Amygdala (tissue), 56 donors: ENCODE results near the gene PSMB7.

Experiments used
- DNase-seq, 56 donors: peaks; one replicate each; lab custom pipeline; 2025; lab: John Stamatoyannopoulos, UW

The PSMB7 gene

DNA sequence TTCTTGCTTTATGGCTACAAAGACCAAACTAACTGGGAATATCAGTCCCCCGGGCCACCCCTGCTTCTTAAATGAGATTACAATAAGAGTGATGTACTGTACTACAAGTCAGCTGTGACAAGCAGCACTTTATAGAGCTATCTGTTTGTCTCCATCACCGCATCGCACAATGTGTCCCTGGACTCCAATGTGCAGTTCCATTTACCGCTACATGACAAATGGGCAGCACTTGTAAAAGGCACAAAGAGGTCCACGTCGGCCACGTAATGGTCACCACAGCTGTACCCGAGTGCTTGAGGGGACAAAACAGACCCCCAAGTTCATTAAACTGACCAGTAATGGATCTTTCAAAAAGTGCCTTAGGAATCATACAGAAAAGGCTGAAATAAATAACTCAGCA, 54.1 kb downstream of the PSMB7 start:
- DNase-seq = no peak

GRCh38 chr9:124359855-124360678, 55.2 kb downstream of the PSMB7 start:
- DNase-seq = no peak

DNA sequence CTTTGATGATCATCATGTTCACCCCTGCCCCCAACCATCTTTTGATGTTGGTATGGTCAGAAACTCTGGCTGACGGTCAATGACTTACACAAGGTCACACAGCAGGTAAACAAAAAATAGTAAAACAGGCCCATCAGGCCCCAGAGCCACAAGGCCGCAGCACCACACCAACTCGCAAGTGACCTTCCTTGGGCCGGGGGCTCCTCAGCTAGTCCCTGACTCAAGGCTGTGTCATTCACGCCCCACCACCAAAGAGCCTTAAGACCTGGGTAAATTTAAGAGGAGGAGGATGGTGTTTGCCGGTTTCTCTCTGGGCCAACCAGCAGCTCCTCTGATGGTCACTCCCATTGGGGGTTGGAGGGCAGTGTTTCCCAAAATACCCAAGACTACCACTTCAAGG, 55.8 kb downstream of the PSMB7 start:
- no peak for DNase-seq

- DNase-seq = no peak
Observed at GRCh38 chr9:124358631-124359030, 56.6 kb downstream of the PSMB7 start.

DNA sequence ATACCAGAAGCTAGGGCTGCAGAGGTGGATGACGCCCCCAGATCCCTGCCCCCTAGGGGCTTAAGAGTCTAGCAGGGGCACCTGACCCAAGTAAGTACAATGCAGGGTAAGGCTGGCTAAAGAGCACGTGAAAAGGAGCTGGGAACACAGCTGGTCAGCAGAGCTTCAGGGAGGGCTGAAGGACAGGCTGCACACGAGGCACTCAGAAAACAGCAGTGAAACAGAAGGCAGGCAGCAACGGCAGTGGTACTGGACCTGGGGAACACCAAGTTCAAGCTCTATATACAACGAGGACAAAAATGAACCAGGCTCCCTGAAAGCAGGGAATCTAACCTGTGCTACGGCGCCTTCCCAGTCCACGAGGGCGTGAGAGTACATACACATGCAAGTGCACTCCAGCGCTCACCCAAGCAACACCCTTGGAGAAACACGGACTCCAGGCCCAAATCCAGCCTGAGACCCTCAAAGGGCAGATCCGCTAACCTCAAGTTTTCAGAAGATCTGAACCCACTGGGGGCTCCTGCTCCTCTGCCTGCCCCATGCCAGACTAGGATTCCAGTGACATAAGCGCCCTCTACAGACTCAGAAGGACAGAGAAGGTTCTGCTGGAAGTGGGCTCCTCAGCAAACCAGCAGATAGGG, 57.4 kb downstream of the PSMB7 start:
- DNase-seq = no peak

GRCh38 chr9:124356745-124357390, 58.4 kb downstream of the PSMB7 start:
- DNase-seq = no peak

DNA sequence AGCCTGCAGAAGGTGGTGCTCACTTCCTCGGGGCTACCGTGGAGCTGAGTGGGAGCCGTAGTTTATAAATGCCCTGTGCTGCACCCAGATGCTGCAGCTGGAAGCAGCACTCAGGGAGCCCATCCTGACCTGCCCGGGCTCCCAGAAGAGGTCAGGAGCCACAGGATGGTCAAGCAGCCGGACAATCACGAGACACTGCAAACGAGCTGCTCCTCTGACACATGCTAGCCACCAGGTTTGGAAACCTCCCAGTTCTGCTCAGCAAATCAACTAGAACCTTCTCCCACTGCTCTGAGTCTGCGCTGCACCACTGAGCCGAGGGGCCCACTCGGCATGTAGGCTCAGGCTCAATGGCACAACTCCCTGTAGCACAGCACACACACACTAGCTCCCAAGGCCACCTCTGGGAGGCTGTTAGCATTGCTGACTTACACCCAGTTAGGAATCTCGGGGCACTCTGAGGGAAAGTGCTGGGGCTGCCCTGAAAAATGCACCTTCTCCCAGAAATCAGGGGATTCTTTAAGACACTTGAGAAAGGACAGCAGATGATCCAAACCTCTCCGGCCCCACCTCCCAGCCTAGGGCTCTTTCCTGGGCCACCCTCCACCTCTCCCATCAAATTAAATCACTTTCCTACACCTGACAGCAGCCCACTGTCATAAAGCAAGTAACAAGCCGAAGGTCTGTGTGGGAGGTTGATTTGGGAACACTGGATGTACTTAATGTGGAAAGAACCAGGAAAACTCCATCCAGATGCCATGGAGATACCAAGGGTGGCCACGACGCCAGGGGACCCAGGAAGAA, 59.1 kb downstream of the PSMB7 start:
- no peak for DNase-seq

- peak in 1 of 56 donors; percentile 22 for DNase-seq
Observed at GRCh38 chr9:124355039-124355940, 60.0 kb downstream of the PSMB7 start.

DNA sequence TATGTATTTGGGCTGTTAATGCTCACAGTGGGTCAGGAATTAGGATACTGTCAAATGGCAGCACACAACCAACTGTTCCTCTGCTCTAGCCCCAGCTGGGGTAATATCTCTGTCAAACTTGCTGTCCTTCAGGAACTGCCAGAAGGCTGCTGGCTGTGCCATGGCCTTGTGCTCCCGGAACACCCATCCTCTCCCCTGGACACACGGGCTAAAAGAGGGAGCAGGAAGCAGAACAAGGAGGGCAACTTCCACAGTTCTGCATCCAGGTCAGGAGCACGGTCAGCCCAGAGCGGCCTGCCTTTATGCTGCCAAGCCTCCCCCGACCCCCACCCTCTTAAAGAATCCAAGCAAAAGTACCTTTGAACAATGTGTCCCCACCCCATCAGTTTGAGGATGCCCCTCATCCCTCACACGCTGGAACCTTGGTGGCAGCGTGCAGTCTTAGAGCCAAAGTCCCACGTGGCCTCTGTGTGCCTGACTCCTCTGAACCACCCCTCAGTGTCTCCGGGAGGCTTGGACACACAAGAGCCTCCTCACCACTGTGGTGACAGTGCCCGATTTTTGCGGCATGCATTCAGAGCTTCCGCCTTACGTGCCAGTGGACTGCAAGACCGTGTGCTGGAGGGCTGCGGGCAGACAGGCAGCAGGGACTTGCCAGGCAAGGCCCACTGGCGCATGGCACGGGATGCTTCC, 60.8 kb downstream of the PSMB7 start:
- DNase-seq = no peak

- no peak for DNase-seq
Observed at GRCh38 chr9:124353811-124354274, 61.4 kb downstream of the PSMB7 start.

GRCh38 chr9:124353166-124353768, 62.0 kb downstream of the PSMB7 start:
- no peak for DNase-seq

GRCh38 chr9:124352616-124353015, 62.6 kb downstream of the PSMB7 start:
- peak in 4 of 56 donors; percentile 21 to 35 (median 28) for DNase-seq

DNA sequence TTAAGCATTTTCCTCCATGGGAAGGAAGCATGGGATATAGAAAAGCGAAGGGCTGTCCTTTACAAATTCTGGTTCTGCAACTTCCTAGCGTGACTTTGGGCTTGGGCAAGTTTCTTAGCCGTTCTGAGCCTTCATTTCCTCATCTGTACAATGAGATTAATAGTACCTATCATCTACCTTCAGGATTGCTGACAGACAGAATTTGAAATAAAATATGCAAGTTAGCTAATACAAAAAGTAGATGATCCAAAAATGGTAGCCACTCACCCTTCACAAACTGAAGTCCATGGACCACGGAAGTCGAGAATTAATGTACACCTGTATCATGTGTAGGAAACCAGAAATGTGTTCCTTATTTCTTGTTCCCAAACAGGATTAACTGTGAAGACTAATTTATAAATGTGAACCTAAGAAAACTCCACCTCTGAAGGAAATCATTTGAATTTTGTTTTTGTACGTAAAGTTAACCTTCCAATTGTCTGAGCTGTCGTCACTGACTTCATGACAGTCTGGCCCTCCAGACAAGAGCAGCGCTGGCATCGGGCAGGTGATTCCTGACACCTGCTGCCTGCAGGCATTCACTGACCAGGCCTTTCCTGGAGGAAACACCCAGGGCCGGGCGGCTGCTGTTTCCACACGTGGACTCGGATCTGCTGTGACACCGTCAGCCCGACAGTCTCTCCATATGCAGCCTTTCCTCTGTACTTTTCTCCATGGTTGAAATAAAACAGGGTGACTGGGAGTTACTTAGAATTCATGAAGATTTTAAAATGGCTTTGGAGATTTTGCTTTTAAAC, 63.4 kb downstream of the PSMB7 start:
- no peak for DNase-seq

DNA sequence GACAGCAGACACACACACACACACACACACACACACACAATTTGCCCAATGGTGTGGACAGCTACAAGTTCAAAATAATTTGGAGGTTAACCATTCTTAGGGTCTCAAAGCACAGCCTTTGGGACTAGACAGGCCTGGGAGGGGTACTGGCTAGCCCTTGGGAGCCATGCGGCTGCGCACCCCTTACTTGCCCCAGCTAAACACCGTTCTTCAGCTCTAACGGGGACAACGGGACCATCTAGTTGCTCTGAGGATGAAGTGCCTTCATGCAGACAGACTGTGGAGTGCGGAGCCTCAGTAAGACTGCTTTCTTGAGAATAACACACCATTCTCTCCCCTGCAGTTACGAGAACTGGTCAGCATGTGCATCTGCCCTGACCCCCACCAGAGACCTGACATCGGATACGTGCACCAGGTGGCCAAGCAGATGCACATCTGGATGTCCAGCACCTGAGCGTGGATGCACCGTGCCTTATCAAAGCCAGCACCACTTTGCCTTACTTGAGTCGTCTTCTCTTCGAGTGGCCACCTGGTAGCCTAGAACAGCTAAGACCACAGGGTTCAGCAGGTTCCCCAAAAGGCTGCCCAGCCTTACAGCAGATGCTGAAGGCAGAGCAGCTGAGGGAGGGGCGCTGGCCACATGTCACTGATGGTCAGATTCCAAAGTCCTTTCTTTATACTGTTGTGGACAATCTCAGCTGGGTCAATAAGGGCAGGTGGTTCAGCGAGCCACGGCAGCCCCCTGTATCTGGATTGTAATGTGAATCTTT, 64.6 kb downstream of the PSMB7 start:
- no peak for DNase-seq

DNA sequence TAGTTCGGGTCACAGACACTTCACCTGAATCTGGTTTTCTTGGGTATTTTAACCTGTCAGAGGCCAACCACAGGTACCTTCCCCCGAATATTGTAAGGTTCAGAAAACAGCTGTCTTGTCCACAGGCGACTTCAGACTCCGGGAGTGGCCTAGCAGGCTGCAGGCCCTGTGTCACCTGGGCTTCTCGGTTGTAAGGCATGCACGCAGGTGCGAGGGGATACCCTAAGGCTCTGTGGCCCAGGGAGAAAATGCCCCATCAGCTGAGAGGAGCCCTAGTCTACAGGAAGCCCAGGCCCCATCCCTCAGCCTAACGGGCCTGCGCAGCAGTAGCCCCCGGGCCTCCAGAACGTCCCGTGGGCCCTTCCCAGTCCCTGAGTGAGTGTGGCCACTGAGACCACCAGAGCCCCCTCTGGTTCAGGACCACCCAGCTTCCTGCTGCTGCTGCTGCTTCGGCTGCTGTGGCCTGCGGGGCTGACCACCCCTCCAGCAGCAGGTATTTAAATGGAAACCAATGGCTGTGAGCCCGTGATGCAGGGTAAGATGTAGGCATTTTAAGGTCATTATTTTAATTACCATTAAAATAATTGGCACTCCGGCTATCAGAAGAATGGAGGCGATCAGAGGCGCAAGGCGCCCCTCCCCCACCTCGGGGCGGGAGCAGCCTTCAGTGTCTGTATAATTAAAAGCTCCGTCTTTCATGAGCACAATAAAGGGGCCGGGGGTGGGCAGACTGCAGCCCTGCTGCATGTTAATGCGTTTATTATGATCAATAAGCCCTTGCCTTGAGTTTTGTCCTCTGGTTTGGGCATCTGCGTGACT, 65.4 kb downstream of the PSMB7 start:
- DNase-seq = no peak

DNA sequence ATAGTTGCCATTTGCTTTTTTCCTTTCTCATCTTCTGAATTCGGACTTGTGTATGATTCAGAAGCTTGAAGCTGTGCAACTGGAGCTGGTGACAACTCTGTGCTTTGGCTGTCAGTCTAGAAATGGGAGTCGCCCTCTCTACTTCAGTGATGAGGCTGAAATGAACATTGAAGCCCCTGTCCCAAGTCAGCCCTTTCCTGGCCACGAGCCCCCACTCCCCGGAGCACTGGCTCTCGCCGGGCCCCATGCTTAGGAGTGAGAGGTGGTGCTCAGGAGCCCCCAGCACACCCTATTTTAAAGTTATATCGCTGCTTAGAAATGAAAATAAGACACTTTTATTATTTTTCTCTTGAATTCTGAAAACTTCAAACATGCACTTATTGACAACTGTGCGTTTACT, 66.0 kb downstream of the PSMB7 start:
- DNase-seq = no peak
